Measurements from ENCODE around the gene FAM3B.

The FAM3B gene

DNA sequence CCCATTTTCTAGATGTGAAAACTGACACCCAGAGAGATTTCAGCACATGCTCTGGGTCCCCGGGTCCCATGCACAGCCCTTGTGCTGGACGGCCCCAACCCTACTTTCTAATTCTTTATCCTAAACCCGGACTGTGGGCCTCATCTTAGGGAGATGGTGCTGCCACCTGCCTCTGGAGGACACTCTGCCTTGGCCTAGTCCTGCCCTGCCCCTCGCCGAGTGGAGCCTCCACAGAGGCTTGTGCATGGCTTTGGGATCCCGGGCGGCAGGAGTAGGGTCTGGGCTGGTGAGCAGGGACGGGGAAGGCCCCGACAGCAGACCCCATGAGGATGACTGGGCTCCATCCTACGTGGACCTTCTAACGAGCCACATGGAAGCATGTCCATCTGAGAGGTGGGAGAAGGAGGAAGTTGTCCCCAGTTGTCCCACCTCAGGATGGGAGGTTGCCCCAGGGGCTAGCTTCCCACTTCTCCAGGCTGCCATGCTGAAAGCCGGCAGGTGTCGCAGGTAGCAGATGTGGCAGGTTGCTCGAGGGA is 57.6 kb downstream of the FAM3B start:
- no peak overlapping the region for H3K9ac ChIP-seq (ENCODE audit: low read depth, low read length)
- H3K4me1 ChIP-seq (ENCODE audit: insufficient read depth, low read length): no peaks in the 10 kb centered on the region; the same call in 1 of the 2 replicates
- no peaks in the 10 kb centered on the region for H3K9me3 ChIP-seq (ENCODE audit: control insufficient read depth, insufficient read depth, low read length)
- no peaks in the 10 kb centered on the region for H3K36me3 ChIP-seq (ENCODE audit: insufficient read depth, low read length)

DNA sequence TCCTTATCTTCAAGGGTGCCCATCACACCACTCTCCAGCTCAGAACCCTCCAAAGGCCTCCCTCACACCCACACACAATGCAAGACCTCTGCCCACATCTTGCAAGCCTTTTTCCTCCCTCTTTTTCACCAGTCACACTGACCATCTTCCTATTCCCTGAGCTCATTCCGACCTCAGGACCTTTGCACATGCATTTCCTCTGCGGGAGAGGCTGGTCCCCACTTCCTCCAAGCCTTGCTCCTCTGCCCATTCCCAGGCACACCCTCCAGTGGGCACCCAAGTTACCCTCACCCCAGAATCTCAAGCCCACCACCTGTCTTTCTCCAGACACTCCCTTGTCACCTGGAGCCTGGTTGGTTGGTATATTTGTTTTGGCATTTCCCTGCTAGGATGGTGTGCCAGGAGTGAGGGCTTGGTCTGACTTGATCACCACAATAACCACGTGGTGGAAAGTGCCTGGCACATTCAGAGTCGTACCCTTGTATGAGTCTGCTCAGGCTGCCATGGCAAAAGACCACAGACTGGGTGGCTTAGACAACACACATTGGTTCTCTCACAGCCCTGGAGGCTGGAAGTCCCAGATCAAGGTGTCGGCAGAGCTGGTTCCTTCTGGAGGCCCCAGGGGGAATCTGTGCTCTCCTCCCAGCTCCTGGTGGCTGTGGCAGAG is 58.4 kb downstream of the FAM3B start:
- no peaks in the 10 kb centered on the region for H3K36me3 ChIP-seq (ENCODE audit: insufficient read depth, low read length)
- no peak overlapping the region for H3K9ac ChIP-seq (ENCODE audit: low read depth, low read length)
- H3K4me1 ChIP-seq (ENCODE audit: insufficient read depth, low read length): no peaks in the 10 kb centered on the region; the same call in 1 of the 2 replicates
- H3K9me3 ChIP-seq (ENCODE audit: control insufficient read depth, insufficient read depth, low read length): no peaks in the 10 kb centered on the region

DNA sequence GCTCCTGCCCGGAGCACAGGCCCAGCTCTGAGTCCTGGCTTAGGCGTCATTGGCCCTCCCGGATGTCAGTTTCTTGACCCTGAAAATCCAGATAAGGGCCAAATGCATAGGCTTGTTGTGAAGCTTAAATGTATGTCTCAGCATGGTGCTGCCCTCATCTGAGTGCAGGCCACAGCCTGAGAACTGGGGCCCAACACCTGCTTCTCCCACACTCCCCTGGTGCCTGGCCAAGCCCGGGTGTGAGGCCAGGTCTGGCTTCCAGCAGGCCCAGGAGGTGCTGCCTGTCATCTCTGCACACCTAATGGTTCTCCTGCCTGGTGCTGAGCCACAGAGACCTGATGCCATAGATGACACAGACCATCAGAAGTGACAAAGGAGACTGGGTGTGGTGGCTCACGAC is 59.3 kb downstream of the FAM3B start:
- no peak overlapping the region for H3K9ac ChIP-seq (ENCODE audit: low read depth, low read length)
- H3K4me1 ChIP-seq (ENCODE audit: insufficient read depth, low read length): no peaks in the 10 kb centered on the region
- H3K9me3 ChIP-seq (ENCODE audit: control insufficient read depth, insufficient read depth, low read length): no peaks in the 10 kb centered on the region
- H3K36me3 ChIP-seq (ENCODE audit: insufficient read depth, low read length): no peaks in the 10 kb centered on the region

DNA sequence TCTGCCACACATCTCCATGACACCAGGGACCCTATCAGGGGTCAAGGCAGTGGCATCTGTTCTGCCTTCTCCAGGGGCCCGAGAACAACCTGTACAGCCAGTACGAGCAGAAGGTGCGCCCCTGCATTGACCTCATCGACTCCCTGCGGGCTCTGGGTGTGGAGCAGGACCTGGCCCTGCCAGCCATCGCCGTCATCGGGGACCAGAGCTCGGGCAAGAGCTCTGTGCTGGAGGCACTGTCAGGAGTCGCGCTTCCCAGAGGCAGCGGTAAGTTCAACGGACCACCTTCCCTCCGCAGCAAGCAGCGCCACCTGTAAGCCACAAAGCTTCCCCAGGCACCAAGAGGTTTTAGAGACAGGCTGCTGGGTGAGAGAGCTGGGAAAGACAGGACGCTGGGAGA is 61.1 kb downstream of the FAM3B start:
- Histone ChIP-seq H3K4me1 (ENCODE audit: insufficient read depth, low read length) (no peaks in the 10 kb centered on the region), H3K9ac (ENCODE audit: low read depth, low read length) (no peak overlapping the region), H3K36me3 (ENCODE audit: insufficient read depth, low read length) (no peaks in the 10 kb centered on the region), H3K9me3 (ENCODE audit: control insufficient read depth, insufficient read depth, low read length) (peaks cover 2% of the 10 kb centered on the region; the same call in 1 of the 2 replicates)

DNA sequence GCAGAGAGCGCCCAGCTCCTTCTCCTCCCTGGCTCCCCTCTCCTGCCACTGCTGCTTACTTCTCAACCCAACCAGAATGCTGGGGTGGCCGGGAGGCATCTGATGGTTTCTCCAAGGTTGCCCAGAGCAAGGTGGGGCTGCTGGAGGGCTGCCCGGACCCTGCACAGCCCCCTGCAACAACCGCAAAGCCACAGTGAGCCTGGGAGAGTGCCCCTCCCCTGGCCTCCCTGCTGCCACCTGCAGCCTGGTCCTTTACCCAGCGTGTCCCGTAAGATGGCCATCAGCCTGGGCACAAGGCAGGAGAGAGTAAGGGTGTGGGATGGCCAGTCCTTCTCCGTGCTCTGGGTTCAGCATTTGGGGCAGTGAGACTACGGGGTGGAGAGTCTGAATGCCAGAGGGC is 62.2 kb downstream of the FAM3B start:
- no peak overlapping the region for H3K9ac ChIP-seq (ENCODE audit: low read depth, low read length)
- H3K9me3 ChIP-seq (ENCODE audit: control insufficient read depth, insufficient read depth, low read length): peaks cover 2% of the 10 kb centered on the region; the same call in 1 of the 2 replicates
- no peaks in the 10 kb centered on the region for H3K36me3 ChIP-seq (ENCODE audit: insufficient read depth, low read length)

DNA sequence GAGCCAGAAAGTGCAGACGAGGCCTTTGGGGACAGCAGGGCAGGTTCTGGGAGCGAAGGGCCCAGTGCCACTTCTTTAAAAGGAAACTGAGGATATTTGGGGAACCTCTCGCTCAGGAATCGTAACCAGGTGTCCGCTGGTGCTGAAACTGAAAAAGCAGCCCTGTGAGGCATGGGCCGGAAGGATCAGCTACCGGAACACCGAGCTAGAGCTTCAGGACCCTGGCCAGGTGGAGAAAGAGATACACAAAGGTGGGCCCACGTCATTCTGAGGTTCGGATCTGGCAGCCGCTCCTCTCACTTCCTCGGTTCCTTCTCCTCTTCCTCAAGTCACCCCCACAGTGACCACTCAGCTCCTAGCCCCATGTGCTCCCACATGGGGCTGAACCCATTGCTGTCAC is 63.3 kb downstream of the FAM3B start:
- H3K36me3 ChIP-seq (ENCODE audit: insufficient read depth, low read length): no peaks in the 10 kb centered on the region
- H3K9ac ChIP-seq (ENCODE audit: low read depth, low read length): no peak overlapping the region
- H3K9me3 ChIP-seq (ENCODE audit: control insufficient read depth, insufficient read depth, low read length): peaks cover 2% of the 10 kb centered on the region; the same call in 1 of the 2 replicates
- H3K4me1 ChIP-seq (ENCODE audit: insufficient read depth, low read length): no peaks in the 10 kb centered on the region

More for the DNA sequence above, 62.2 kb downstream of the FAM3B start:
- H3K4me1 ChIP-seq (ENCODE audit: insufficient read depth, low read length): no peaks in the 10 kb centered on the region

DNA sequence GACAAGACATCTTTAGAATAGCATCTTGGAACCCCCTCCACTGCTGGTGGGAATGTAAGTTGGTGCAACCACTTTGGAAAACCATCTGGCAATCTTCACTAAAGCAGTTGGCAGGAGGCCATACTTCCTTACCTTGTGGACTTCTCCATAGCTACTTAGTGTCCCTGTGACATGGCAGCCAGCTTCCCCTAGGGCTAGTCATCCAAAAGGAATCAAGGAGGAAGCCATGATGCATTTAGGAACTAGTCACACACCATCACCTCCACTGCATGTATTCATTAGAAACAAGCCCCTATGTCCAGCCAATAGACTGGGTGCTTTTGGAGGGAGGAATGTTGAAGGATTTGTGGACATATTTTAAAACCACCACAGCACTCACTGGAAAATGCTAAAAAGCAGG is 65.1 kb downstream of the FAM3B start:
- H3K9ac ChIP-seq (ENCODE audit: low read depth, low read length): no peak overlapping the region
- H3K4me1 ChIP-seq (ENCODE audit: insufficient read depth, low read length): no peaks in the 10 kb centered on the region
- no peaks in the 10 kb centered on the region for H3K36me3 ChIP-seq (ENCODE audit: insufficient read depth, low read length)
- H3K9me3 ChIP-seq (ENCODE audit: control insufficient read depth, insufficient read depth, low read length): peaks cover 2% of the 10 kb centered on the region; the same call in 1 of the 2 replicates

DNA sequence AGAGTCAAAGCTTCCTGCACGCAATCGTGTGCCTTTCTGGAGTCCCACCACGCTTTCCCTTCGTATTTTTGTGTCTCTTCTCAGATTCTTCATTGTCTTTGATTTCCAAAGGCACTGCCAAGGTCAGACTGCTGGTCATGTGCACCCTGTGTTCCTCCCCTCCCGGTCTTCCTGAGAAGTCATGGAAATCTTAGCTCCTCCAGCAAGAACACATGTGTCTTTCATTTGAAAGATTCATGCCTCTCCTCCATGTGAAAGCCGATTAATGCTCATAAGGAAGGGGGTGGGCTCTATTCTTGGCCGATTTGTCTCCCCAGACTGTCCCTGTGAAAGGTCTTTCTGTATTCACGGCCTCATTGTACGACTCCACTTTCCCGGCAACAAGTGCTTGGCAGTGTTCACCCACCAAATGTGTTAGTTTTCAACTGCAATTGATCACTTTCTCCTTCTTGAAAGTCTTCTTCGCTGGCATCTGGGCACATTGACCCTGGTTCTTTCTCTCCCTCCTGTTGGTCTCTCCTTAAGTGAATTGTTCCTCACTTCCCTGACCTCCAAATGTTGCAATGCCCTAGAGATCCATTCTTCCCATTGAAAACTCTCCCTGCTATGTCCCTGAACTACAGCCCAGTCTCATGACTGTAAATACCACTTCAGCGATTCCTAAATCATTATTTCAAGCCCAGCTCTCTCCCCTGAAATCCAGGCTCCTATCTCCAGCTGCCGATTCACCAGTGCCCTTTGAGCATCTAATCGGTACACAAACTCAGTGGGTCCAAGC is 70.6 kb downstream of the FAM3B start:
- Histone ChIP-seq H3K9ac (ENCODE audit: low read depth, low read length) (no peak overlapping the region), H3K36me3 (ENCODE audit: insufficient read depth, low read length) (no peaks in the 10 kb centered on the region), H3K4me1 (ENCODE audit: insufficient read depth, low read length) (no peaks in the 10 kb centered on the region), H3K9me3 (ENCODE audit: control insufficient read depth, insufficient read depth, low read length) (no peaks in the 10 kb centered on the region)

DNA sequence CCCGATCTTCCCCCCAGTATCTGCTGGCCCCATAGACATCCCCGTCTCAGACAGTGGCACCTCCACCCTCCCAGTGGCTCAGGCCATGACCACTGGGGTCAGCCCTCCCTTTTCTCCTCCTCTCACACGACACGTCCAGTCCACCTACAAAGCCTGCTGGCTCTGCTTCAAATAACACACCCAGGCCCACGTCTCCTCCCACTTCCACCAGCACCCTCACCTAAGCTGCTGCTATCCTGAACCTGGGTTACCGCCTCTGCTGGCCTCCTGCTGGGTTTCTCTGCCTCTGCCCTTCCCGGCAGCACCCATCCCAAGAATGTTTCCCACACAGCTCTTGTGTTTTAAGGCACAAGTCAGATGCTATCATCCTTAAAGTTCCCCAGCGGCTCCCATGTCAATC is 71.2 kb downstream of the FAM3B start:
- Histone ChIP-seq H3K9me3 (ENCODE audit: control insufficient read depth, insufficient read depth, low read length) (no peaks in the 10 kb centered on the region), H3K9ac (ENCODE audit: low read depth, low read length) (no peak overlapping the region), H3K4me1 (ENCODE audit: insufficient read depth, low read length) (no peaks in the 10 kb centered on the region), H3K36me3 (ENCODE audit: insufficient read depth, low read length) (no peaks in the 10 kb centered on the region)

DNA sequence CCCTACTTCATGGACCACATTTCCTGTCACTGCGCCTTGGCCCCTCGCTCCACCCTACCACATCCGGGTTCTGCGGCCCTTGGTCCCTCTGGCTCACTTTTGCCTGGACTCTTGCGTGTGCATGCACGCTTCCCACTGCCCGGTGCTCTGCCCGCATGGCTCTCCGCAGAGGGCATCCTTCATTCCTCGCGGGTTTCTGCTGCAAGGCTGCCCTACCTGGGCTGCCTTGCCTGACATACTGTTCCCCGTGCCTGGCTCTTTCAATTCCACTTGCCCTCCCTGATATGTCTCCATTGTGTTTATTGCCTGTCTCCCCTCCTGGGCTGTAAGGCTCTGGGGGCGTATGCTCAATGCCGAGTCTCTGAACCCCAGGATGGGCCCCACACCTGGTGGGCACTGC is 71.7 kb downstream of the FAM3B start:
- no peaks in the 10 kb centered on the region for H3K4me1 ChIP-seq (ENCODE audit: insufficient read depth, low read length)
- no peaks in the 10 kb centered on the region for H3K36me3 ChIP-seq (ENCODE audit: insufficient read depth, low read length)
- no peak overlapping the region for H3K9ac ChIP-seq (ENCODE audit: low read depth, low read length)
- H3K9me3 ChIP-seq (ENCODE audit: control insufficient read depth, insufficient read depth, low read length): no peaks in the 10 kb centered on the region

DNA sequence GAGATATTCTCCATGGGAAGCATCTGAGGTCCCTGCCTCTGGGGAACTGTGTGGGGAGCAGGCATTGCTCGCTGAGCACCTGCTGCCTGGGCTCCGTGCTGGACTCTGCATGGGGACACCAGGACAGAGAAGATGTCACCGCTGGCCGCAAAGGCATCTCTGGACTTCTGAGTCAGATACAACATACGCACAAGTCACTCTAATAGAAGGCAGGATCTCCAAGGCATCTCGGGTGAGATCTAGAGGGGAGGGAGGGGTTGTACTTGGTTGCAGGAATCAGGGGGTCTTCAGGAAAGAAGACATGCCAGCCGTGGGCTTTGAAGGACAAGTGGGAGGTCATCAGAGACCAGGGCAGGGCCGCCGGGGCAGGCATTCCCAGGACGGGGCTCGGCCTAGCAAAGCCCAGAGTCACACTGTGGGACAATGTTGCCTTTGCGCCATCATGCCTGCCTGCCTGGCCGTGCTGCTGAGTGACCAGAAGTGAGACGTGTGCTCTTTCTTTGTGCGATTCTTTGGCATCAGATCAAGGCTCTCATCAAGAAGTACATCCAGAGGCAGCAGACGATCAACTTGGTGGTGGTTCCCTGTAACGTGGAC is 73.5 kb downstream of the FAM3B start:
- no peak overlapping the region for H3K9ac ChIP-seq (ENCODE audit: low read depth, low read length)
- H3K36me3 ChIP-seq (ENCODE audit: insufficient read depth, low read length): no peaks in the 10 kb centered on the region
- H3K4me1 ChIP-seq (ENCODE audit: insufficient read depth, low read length): no peaks in the 10 kb centered on the region
- no peaks in the 10 kb centered on the region for H3K9me3 ChIP-seq (ENCODE audit: control insufficient read depth, insufficient read depth, low read length)

DNA sequence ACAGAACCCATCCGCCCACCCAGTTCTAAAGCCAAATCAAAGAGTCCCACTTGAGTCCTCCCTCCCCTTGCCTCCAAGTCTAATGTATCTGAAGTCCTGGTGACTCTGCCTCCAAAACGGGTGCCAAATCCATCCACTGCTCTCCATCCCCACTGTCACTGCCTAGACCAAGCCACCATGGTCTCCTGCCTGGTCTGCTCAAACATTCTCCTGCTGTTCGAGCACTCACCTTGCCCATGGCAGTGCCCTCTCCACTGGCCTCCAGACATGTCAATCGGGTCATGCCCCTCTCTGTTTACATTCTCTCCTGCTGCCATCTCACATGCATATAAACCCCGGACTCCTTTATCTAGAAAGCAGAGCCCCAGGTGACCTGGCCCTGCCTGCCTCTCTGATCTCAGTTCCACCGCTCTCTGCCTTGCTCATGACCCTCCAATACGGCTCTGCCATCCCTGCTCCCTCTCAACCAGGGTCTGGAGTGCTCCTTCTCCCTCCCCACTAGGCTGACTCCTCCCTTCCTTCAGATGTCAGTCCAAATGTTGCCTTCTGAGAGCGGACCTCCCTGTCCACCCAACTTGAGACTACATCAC is 77.4 kb downstream of the FAM3B start:
- H3K36me3 ChIP-seq (ENCODE audit: insufficient read depth, low read length): no peaks in the 10 kb centered on the region
- H3K4me1 ChIP-seq (ENCODE audit: insufficient read depth, low read length): peaks cover 7% of the 10 kb centered on the region
- H3K9ac ChIP-seq (ENCODE audit: low read depth, low read length): no peak overlapping the region
- no peaks in the 10 kb centered on the region for H3K9me3 ChIP-seq (ENCODE audit: control insufficient read depth, insufficient read depth, low read length)

DNA sequence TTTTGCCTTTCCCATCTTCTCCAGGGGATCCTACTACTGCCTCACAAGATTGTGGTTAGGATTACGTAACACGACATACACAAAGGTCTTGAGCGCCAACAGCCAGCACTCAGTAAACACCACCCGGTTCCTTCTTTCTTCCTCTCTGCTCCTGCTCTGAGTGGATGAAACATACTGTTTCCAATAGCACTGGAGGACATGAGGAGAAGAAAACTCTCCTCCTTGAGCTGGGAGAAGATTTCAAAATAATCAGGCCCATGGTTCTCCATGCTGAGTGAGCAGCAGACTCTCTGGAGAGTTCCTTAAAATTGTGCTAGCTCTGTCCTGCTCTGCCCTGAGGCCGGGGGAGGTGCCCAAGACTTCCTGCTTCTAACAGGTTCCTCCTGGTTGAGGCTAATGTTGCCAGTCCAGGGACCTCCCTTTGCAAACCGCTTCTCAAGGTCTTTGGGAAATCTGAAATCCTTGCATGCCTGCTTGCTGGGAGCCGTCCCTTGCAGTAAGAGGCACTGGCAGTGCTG is 80.0 kb downstream of the FAM3B start:
- Histone ChIP-seq H3K9me3 (ENCODE audit: control insufficient read depth, insufficient read depth, low read length) (no peaks in the 10 kb centered on the region), H3K9ac (ENCODE audit: low read depth, low read length) (no peak overlapping the region), H3K36me3 (ENCODE audit: insufficient read depth, low read length) (no peaks in the 10 kb centered on the region), H3K4me1 (ENCODE audit: insufficient read depth, low read length) (peaks cover 7% of the 10 kb centered on the region)

DNA sequence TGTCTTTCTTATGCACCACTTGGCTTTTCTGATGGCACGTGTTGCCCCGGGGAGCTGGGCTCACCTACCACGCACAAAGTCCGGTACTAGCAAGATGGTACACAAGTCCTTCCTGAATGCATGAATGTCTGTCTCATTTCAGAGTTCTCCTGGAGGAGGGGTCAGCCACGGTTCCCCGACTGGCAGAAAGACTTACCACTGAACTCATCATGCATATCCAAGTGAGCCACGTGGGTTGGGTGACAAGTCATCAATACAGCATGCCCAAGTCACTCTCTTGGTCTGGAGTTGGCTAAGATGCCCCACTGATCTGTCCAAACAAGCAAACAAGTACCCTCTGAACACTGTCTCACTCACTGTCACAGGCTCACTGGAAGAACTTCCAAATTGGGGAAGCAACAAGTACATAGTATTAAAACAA is 80.9 kb downstream of the FAM3B start:
- Histone ChIP-seq H3K9me3 (ENCODE audit: control insufficient read depth, insufficient read depth, low read length) (no peaks in the 10 kb centered on the region), H3K9ac (ENCODE audit: low read depth, low read length) (no peak overlapping the region), H3K36me3 (ENCODE audit: insufficient read depth, low read length) (no peaks in the 10 kb centered on the region), H3K4me1 (ENCODE audit: insufficient read depth, low read length) (peaks cover 7% of the 10 kb centered on the region)

Data from ES-I3 (cell line).